K562 (cell line): ENCODE data around the gene ELF1. TPM values are rescaled to one million over a fixed set of nuclear protein-coding genes. Genes with fewer than 3 reads are reported as not detected.

Experiments
- BHLHE40 ChIP-seq: IDR thresholded peaks from 2 replicates; pipeline ENCODE4 v1.6.1; 2011; ENCODE audit warnings: low read length, improper control_type of control experiment
- CEBPG ChIP-seq, 3 experiments: fragments of 200-800 bp in 1 of 3; sonication (Bioruptor generic) in 1 of 3; sonication (generic) in 1 of 3; formaldehyde crosslinking in 1 of 3; IDR thresholded peaks in 2 of 3; conservative IDR thresholded peaks in 1 of 3; 2 replicates each; pipeline versions ENCODE4 v1.6.1 to v1.8.0; 2016 to 2022; ENCODE audit warnings: missing compliant biosample characterization in 2 of 3, missing genetic modification characterization in 2 of 3, mild to moderate bottlenecking in 1 of 3, missing genetic modification reagents in 1 of 3
- EP300 ChIP-seq: IDR thresholded peaks from 2 replicates; pipeline ENCODE4 v1.6.1; 2012; ENCODE audit warnings: low read length, improper control_type of control experiment
- EP400 ChIP-seq: fragments of 450-650 bp; IDR thresholded peaks from 2 replicates; pipeline ENCODE4 v1.6.1; 2017; ENCODE audit warnings: antibody characterized with exemption, mild to moderate bottlenecking, moderate library complexity
- RBFOX2 ChIP-seq: fragments of 200-400 bp; formaldehyde crosslinking; IDR thresholded peaks from 2 replicates; pipeline ENCODE4 v1.6.1; 2017; ENCODE audit warnings: low read depth, mild to moderate bottlenecking, low read length, moderate library complexity
- SMARCA4 ChIP-seq: fragments of 450-650 bp; IDR thresholded peaks from 2 replicates; pipeline ENCODE4 v1.6.1; 2016
- ZFP36 ChIP-seq: fragments of 150-350 bp; IDR thresholded peaks from 2 replicates; pipeline ENCODE4 v1.6.1; 2018; ENCODE audit warnings: low read length, low read depth; ENCODE audit not compliant: partially characterized antibody
- ZNF175 ChIP-seq: fragments of 200-800 bp; sonication (Bioruptor generic); IDR thresholded peaks from 2 replicates; pipeline ENCODE4 v1.6.1; 2016; ENCODE audit warnings: low read depth, mild to moderate bottlenecking, missing genetic modification characterization, missing compliant biosample characterization
- ZNF224 ChIP-seq: sonication (generic); formaldehyde crosslinking; IDR thresholded peaks from 2 replicates; pipeline ENCODE4 v1.8.0; 2022; ENCODE audit warnings: mild to moderate bottlenecking, missing genetic modification reagents
- ZNF592 ChIP-seq: fragments of 450-650 bp; IDR thresholded peaks from 2 replicates; pipeline ENCODE4 v1.6.1; 2017; ENCODE audit warnings: antibody characterized with exemption, mild to moderate bottlenecking
- polyA plus RNA-seq, 8 experiments: library from polyadenylated mRNA; depleted of rRNA in 4 of 8; stranded (reverse) in 5 of 8; unstranded in 3 of 8; fragments of >200 nt; fragmentation: Nextera tagmentation in 2 of 8; fragmentation: Illumina TruSeq in 1 of 8; extraction: Ambion mirVana in 2 of 8; extraction: Trizol in 1 of 8; gene quantifications; 2 replicates each; pipeline versions ENCODE4 v1.2.1 to v1.2.3, GENCODE V29; 2011 to 2014; ENCODE audit warnings: inconsistent platforms in 1 of 8, missing spikeins in 1 of 8
- total RNA-seq, 7 experiments: library from RNA; depleted of rRNA in 6 of 7; stranded (reverse); fragments of >200 nt in 6 of 7; fragmentation: Illumina TruSeq in 2 of 7; extraction: Trizol in 2 of 7; gene quantifications; 2 replicates each; pipeline versions ENCODE4 v1.2.1 to v1.2.3, GENCODE V29; 2011 to 2021; ENCODE audit warnings: low replicate concordance in 1 of 7
- TF ChIP-seq, protein P1 (sequence below): fragments of 450-650 bp; IDR thresholded peaks from 2 replicates; pipeline ENCODE4 v1.6.1; 2016; ENCODE audit warnings: mild to moderate bottlenecking, moderate library complexity

ELF1 gene
- total and polyA plus RNA-seq, 9 of the 15 experiments (the other 6 are each of a cell fraction or from before 2014, with no cell fraction given): 24.7 to 54.4 (median 33.4) TPM

- TF ChIP-seq ZNF592: peak; percentile 32; the same call in 1 of the 2 replicates
- peak; percentile 42; the same call in 1 of the 2 replicates for TF ChIP-seq EP300
- TF ChIP-seq, protein P1, sequence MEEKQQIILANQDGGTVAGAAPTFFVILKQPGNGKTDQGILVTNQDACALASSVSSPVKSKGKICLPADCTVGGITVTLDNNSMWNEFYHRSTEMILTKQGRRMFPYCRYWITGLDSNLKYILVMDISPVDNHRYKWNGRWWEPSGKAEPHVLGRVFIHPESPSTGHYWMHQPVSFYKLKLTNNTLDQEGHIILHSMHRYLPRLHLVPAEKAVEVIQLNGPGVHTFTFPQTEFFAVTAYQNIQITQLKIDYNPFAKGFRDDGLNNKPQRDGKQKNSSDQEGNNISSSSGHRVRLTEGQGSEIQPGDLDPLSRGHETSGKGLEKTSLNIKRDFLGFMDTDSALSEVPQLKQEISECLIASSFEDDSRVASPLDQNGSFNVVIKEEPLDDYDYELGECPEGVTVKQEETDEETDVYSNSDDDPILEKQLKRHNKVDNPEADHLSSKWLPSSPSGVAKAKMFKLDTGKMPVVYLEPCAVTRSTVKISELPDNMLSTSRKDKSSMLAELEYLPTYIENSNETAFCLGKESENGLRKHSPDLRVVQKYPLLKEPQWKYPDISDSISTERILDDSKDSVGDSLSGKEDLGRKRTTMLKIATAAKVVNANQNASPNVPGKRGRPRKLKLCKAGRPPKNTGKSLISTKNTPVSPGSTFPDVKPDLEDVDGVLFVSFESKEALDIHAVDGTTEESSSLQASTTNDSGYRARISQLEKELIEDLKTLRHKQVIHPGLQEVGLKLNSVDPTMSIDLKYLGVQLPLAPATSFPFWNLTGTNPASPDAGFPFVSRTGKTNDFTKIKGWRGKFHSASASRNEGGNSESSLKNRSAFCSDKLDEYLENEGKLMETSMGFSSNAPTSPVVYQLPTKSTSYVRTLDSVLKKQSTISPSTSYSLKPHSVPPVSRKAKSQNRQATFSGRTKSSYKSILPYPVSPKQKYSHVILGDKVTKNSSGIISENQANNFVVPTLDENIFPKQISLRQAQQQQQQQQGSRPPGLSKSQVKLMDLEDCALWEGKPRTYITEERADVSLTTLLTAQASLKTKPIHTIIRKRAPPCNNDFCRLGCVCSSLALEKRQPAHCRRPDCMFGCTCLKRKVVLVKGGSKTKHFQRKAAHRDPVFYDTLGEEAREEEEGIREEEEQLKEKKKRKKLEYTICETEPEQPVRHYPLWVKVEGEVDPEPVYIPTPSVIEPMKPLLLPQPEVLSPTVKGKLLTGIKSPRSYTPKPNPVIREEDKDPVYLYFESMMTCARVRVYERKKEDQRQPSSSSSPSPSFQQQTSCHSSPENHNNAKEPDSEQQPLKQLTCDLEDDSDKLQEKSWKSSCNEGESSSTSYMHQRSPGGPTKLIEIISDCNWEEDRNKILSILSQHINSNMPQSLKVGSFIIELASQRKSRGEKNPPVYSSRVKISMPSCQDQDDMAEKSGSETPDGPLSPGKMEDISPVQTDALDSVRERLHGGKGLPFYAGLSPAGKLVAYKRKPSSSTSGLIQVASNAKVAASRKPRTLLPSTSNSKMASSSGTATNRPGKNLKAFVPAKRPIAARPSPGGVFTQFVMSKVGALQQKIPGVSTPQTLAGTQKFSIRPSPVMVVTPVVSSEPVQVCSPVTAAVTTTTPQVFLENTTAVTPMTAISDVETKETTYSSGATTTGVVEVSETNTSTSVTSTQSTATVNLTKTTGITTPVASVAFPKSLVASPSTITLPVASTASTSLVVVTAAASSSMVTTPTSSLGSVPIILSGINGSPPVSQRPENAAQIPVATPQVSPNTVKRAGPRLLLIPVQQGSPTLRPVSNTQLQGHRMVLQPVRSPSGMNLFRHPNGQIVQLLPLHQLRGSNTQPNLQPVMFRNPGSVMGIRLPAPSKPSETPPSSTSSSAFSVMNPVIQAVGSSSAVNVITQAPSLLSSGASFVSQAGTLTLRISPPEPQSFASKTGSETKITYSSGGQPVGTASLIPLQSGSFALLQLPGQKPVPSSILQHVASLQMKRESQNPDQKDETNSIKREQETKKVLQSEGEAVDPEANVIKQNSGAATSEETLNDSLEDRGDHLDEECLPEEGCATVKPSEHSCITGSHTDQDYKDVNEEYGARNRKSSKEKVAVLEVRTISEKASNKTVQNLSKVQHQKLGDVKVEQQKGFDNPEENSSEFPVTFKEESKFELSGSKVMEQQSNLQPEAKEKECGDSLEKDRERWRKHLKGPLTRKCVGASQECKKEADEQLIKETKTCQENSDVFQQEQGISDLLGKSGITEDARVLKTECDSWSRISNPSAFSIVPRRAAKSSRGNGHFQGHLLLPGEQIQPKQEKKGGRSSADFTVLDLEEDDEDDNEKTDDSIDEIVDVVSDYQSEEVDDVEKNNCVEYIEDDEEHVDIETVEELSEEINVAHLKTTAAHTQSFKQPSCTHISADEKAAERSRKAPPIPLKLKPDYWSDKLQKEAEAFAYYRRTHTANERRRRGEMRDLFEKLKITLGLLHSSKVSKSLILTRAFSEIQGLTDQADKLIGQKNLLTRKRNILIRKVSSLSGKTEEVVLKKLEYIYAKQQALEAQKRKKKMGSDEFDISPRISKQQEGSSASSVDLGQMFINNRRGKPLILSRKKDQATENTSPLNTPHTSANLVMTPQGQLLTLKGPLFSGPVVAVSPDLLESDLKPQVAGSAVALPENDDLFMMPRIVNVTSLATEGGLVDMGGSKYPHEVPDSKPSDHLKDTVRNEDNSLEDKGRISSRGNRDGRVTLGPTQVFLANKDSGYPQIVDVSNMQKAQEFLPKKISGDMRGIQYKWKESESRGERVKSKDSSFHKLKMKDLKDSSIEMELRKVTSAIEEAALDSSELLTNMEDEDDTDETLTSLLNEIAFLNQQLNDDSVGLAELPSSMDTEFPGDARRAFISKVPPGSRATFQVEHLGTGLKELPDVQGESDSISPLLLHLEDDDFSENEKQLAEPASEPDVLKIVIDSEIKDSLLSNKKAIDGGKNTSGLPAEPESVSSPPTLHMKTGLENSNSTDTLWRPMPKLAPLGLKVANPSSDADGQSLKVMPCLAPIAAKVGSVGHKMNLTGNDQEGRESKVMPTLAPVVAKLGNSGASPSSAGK: peak; percentile 53; the same call in 1 of the 2 replicates
- 0 out of 2 replicates have a peak, but pooled peaks have one; percentile 15 for TF ChIP-seq SMARCA4
- 0 out of 2 replicates have a peak, but pooled peaks have one; percentile 27 for TF ChIP-seq BHLHE40
- TF ChIP-seq CEBPG (CRISPR knock-in tag; IDR thresholded peaks at IDR 0.05): no peak; the same call in 1 of the 2 replicates
- peak; percentile 92 to 94 for TF ChIP-seq CEBPG (tag; conservative IDR thresholded peaks at IDR 0.05 in 1 of 2, IDR thresholded peaks at IDR 0.05 in 1 of 2)
- peak; percentile 34 for TF ChIP-seq RBFOX2
- TF ChIP-seq ZNF224 (CRISPR knock-in tag): no peak
- no peak for TF ChIP-seq ZFP36
- TF ChIP-seq ZNF175 (CRISPR knock-in tag): 0 out of 2 replicates have a peak, but pooled peaks have one; percentile 9
- TF ChIP-seq EP400: peak; percentile 65
Measured at GRCh38 chr13:40981361-40981760, 37.8 kb downstream of the ELF1 start (continued).
